WTC11 (cell line): ENCODE results near the gene SUPT5H.

Experiments used
- CREB1 ChIP-seq: sonication (generic); formaldehyde crosslinking; IDR thresholded peaks from 2 replicates; pipeline ENCODE4 v1.8.0; 2023; ENCODE audit warnings: mild to moderate bottlenecking, missing genetic modification reagents
- FOXK1 ChIP-seq: sonication (generic); formaldehyde crosslinking; IDR thresholded peaks from 2 replicates; pipeline ENCODE4 v1.8.0; 2022; ENCODE audit warnings: mild to moderate bottlenecking, moderate library complexity, missing genetic modification reagents
- JUN ChIP-seq: sonication (generic); formaldehyde crosslinking; IDR thresholded peaks from 2 replicates; pipeline ENCODE4 v1.8.0; 2023; ENCODE audit warnings: mild to moderate bottlenecking, missing genetic modification reagents
- RELA ChIP-seq: sonication (generic); formaldehyde crosslinking; IDR thresholded peaks from 2 replicates; pipeline ENCODE4 v1.8.1; 2022; ENCODE audit warnings: missing genetic modification reagents, mild to moderate bottlenecking, borderline replicate concordance
- ZNF121 ChIP-seq: sonication (generic); formaldehyde crosslinking; IDR thresholded peaks from 2 replicates; pipeline ENCODE4 v1.8.0; 2023; ENCODE audit warnings: missing genetic modification reagents
- TF ChIP-seq, protein P1 (sequence below): fragments of 200-600 bp; IDR thresholded peaks from 2 replicates; pipeline ENCODE4 v1.8.0; 2022; ENCODE audit warnings: antibody characterized with exemption
- TF ChIP-seq, protein P2 (sequence below): sonication (generic); formaldehyde crosslinking; IDR thresholded peaks from 2 replicates; pipeline ENCODE4 v1.8.0; 2022; ENCODE audit warnings: mild to moderate bottlenecking, missing genetic modification reagents
- TF ChIP-seq, protein P3 (sequence below): sonication (generic); formaldehyde crosslinking; IDR thresholded peaks from 2 replicates; pipeline ENCODE4 v1.8.0; 2022; ENCODE audit warnings: mild to moderate bottlenecking, missing genetic modification reagents

DNA sequence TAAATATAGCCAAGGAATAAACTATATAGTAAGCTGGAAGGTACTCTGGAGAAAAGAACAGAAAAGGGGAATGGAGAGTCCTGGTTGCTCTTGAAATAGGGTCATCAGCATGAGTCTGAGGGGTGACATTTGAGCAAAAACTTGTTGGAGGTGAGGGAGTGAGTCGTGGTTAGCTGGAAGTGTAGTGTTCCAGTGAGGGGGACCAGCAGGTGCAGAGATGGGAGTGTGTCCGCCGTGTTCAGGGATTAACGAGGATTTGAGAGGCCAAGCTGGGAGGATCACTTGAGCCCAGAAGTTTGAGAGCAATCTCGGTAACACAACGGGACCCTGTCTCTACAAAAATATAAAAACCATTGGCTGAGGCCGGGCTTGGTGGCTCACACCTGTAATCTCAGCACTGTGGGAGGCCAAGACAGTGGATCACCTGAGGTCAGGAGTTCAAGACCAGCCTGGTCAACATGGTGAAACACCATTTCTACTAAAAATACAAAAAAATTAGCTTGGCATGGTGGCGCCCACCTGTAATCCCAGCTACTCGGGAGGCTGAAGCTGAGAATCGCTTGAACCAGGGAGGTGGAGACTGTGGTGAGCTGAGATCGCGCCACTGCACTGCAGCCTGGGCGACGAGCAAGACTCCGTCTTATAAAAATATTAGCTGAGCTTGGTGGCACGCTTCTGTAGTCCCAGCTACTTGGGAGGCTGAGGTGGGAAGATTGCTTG lies 1.1 kb downstream of the SUPT5H start:
- TF ChIP-seq, protein P1, sequence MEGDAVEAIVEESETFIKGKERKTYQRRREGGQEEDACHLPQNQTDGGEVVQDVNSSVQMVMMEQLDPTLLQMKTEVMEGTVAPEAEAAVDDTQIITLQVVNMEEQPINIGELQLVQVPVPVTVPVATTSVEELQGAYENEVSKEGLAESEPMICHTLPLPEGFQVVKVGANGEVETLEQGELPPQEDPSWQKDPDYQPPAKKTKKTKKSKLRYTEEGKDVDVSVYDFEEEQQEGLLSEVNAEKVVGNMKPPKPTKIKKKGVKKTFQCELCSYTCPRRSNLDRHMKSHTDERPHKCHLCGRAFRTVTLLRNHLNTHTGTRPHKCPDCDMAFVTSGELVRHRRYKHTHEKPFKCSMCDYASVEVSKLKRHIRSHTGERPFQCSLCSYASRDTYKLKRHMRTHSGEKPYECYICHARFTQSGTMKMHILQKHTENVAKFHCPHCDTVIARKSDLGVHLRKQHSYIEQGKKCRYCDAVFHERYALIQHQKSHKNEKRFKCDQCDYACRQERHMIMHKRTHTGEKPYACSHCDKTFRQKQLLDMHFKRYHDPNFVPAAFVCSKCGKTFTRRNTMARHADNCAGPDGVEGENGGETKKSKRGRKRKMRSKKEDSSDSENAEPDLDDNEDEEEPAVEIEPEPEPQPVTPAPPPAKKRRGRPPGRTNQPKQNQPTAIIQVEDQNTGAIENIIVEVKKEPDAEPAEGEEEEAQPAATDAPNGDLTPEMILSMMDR = no peak
- TF ChIP-seq JUN (CRISPR knock-in tag) = no peak
- no peak for TF ChIP-seq FOXK1 (CRISPR knock-in tag)
- TF ChIP-seq CREB1 (CRISPR knock-in tag) = no peak
- no peak for TF ChIP-seq ZNF121 (CRISPR knock-in tag)
- TF ChIP-seq, protein P2, sequence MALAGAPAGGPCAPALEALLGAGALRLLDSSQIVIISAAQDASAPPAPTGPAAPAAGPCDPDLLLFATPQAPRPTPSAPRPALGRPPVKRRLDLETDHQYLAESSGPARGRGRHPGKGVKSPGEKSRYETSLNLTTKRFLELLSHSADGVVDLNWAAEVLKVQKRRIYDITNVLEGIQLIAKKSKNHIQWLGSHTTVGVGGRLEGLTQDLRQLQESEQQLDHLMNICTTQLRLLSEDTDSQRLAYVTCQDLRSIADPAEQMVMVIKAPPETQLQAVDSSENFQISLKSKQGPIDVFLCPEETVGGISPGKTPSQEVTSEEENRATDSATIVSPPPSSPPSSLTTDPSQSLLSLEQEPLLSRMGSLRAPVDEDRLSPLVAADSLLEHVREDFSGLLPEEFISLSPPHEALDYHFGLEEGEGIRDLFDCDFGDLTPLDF (CRISPR knock-in tag) = no peak
- TF ChIP-seq RELA = no peak
- TF ChIP-seq, protein P3, sequence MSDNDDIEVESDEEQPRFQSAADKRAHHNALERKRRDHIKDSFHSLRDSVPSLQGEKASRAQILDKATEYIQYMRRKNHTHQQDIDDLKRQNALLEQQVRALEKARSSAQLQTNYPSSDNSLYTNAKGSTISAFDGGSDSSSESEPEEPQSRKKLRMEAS = no peak
